HL-60 (cell line): ENCODE measurements around the gene ITFG1.

ENCODE experiments used
- CTCF ChIP-seq: IDR thresholded peaks from one replicate; pipeline ENCODE4 v1.5.1; 2011; ENCODE audit warnings: low read length, control low read depth, inconsistent platforms; ENCODE audit not compliant: insufficient read depth
- POLR2AphosphoS5 ChIP-seq: IDR thresholded peaks from 2 replicates; pipeline ENCODE4 v1.6.1; 2012; ENCODE audit warnings: low read depth

GRCh38 chr16:47262938-47263337, 197.9 kb downstream of the ITFG1 start:
- TF ChIP-seq POLR2AphosphoS5 (no peak), CTCF (no peak)
